Endothelial cell (in vitro differentiated cells): ENCODE data around the gene ATOX1. TPM values are rescaled to one million over a fixed set of nuclear protein-coding genes. Genes with fewer than 3 reads are reported as not detected.
A peak's percentile ranks its signal among the peaks of the same experiment; 100 is the strongest.

ENCODE experiments used
- DNase-seq: peaks from one replicate; pipeline ENCODE4 v3.0.0; 2021; ENCODE audit warnings: low spot score
- H3K27ac Mint-ChIP-seq: one replicate; pipeline ENCODE4 v1.8.0; 2021; ENCODE audit warnings: mixed read lengths, inconsistent platforms; ENCODE audit not compliant: unreplicated experiment
- H3K27me3 Mint-ChIP-seq: one replicate; pipeline ENCODE4 v1.8.0; 2021; ENCODE audit warnings: mild to moderate bottlenecking, moderate library complexity, mixed read lengths, inconsistent platforms; ENCODE audit not compliant: unreplicated experiment
- H3K36me3 Mint-ChIP-seq: one replicate; pipeline ENCODE4 v1.8.0; 2021; ENCODE audit warnings: mild to moderate bottlenecking, low read depth, mixed read lengths, inconsistent platforms; ENCODE audit not compliant: unreplicated experiment
- H3K4me1 Mint-ChIP-seq: one replicate; pipeline ENCODE4 v1.8.0; 2021; ENCODE audit warnings: mild to moderate bottlenecking, mixed read lengths, inconsistent platforms; ENCODE audit not compliant: unreplicated experiment
- H3K4me3 Mint-ChIP-seq: one replicate; pipeline ENCODE4 v1.8.0; 2021; ENCODE audit warnings: mild to moderate bottlenecking, mixed read lengths, inconsistent platforms; ENCODE audit not compliant: unreplicated experiment
- H3K9me3 Mint-ChIP-seq: one replicate; pipeline ENCODE4 v1.8.0; 2021; ENCODE audit warnings: mixed read lengths, inconsistent platforms; ENCODE audit not compliant: unreplicated experiment
- total RNA-seq: library from RNA; stranded (reverse); fragmentation: NEBNext Ultra II Directional; extraction: Animal tissue kit (Norgen Biotek cat#: 25700); gene quantifications from one replicate; pipeline ENCODE4 v1.2.1, GENCODE V29; 2021; ENCODE audit not compliant: unreplicated experiment
- TF ChIP-seq, protein P1 (sequence below): fragments of 200-600 bp; sonication (generic); IDR thresholded peaks from one replicate; pipeline ENCODE4 v1.5.0; 2021; ENCODE audit warnings: antibody characterized with exemption; ENCODE audit not compliant: unreplicated experiment

ATOX1 gene
- total RNA-seq, 1 donor from 2014 or later = 106 TPM

DNA sequence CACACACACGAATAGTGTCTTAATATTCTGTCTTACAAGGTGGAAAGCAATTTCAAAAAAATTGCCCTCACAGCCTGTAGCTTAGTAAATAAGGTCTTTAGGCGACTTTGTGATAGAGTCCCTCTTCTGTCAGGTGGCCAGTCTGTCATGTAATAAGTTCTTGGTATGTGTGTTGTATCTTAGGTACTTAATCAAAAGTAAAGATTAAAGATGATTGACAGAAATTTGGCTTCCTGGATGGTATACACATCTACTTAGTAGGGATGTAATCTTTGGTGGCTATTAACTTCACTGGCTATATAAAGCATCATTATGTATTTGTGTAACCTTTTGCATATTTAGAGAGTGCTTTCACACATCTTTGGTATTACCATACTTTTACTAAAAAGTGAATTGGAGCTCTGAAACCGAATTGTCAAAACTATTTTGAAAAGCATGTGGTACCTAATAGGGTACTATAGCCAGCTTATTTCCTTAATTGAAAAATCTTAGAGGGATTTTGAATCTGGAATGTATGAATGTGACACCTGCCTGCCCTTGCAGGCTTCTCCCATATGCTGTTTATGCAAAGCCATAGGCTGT lies 16.7 kb upstream of the ATOX1 start:
- Mint-ChIP-seq H3K4me1 (peaks cover 41% of the 10 kb centered on the region), H3K36me3 (peaks cover 14% of the 10 kb centered on the region), H3K27ac (no peak overlapping the region), H3K4me3 (no peak overlapping the region), H3K27me3 (peaks cover 9% of the 10 kb centered on the region), H3K9me3 (no peaks in the 10 kb centered on the region)
- DNase-seq = no peak
- TF ChIP-seq, protein P1, sequence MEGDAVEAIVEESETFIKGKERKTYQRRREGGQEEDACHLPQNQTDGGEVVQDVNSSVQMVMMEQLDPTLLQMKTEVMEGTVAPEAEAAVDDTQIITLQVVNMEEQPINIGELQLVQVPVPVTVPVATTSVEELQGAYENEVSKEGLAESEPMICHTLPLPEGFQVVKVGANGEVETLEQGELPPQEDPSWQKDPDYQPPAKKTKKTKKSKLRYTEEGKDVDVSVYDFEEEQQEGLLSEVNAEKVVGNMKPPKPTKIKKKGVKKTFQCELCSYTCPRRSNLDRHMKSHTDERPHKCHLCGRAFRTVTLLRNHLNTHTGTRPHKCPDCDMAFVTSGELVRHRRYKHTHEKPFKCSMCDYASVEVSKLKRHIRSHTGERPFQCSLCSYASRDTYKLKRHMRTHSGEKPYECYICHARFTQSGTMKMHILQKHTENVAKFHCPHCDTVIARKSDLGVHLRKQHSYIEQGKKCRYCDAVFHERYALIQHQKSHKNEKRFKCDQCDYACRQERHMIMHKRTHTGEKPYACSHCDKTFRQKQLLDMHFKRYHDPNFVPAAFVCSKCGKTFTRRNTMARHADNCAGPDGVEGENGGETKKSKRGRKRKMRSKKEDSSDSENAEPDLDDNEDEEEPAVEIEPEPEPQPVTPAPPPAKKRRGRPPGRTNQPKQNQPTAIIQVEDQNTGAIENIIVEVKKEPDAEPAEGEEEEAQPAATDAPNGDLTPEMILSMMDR = no peak

DNA sequence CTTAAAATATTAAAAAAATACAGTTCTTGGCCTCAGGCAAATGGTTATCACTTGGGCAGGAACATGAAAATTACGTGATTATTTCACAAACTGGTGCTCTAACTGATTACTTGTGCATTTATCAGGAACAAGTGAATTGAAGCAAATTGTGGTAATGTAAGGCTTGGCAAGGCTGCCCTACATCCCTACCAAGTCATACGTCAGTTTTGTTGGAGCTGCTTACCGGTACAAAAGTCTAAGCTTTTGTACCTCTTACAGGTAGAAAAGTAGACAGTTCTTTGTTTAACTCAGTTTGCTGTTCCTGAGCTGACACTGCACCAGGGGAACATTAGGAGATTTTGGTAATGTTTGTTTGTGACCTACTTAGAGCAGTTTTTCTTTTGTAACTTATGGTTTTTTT lies 15.5 kb upstream of the ATOX1 start:
- DNase-seq = no peak
- peaks cover 9% of the 10 kb centered on the region for H3K27me3 Mint-ChIP-seq
- H3K4me3 Mint-ChIP-seq = peak overlapping the region; percentile 75
- no peak overlapping the region for H3K27ac Mint-ChIP-seq
- TF ChIP-seq, protein P1 = no peak
- H3K4me1 Mint-ChIP-seq = peaks cover 35% of the 10 kb centered on the region
- H3K9me3 Mint-ChIP-seq = no peaks in the 10 kb centered on the region
- peaks cover 14% of the 10 kb centered on the region for H3K36me3 Mint-ChIP-seq

DNA sequence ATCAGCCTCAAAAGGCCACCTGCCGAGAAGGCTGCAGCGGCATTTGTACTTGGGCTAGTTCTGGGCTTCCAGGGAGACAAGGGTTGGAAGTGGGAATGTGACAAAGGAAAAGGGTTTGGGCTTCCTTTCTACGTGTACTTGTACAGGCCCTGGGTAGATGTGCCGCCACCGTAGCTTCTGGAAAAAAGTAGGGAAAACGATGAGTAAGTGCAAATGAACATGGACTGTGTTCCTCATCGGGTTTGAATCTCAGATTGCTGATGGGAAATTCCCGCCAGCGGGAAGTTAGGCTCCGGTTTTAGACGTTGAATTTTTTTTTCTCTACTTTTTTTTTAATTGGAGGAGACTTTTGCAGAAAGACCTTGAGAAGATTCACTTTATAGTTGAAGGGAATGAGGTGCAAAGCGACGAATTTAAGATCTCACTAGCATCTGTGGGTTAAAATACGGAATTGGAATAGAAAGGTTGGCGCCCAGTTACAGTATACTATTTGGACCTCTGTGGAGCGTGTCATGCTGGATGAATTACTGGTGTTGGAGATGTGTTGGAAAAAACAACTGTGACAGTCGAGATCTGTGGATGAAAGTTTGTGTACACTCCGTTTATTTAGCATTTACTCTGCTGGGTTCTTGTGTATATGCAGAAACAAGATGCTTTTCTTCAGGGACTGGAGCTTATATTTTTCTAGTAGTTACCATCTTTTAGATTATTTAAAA lies 14.6 kb upstream of the ATOX1 start:
- Mint-ChIP-seq H3K27ac (peak overlapping the region; percentile 72), H3K9me3 (no peaks in the 10 kb centered on the region), H3K27me3 (peaks cover 9% of the 10 kb centered on the region), H3K4me1 (peaks cover 34% of the 10 kb centered on the region), H3K36me3 (peaks cover 13% of the 10 kb centered on the region), H3K4me3 (peak overlapping the region; percentile 93)
- peak; percentile 12 for DNase-seq
- TF ChIP-seq, protein P1 = no peak

DNA sequence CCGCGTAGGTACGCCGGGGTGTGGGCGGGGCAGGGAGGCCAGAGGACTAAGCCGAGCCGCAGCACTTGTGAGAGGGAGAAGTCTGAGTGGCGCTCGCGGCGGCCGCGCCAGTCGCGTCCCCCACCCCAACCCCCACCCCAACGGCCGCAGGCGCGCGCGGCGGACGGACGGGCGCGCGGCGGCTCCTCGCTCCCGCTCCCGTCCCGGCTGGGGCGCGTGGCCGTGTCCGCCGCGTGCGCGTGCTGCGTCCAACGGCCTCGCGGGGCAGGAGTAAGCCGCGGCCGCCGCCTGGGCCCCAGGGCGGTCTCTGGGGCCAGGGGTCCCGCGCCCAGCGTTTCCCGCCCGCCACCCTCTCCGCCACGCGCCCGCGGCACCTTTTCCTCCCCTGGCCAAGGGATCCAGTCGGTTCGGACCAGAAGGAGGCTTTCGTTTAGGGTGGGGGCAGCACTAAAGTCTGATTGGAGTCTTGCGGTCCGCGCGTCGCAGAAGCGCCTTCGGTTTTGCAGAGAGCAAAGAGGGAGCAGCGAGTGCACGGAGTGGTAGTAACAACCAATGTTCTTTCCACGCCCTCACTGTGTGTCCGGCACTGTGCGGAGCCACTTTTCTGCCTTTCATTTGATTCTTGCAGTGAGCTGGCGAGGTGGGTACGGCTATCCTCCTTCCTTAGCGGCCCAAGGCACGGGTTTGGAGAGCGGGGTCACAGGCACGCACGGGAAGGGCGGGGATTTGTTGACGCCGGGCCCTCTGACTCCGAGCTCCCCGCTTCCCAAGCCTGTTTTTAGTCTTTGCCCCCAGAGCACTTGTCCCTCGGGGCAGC lies 13.8 kb upstream of the ATOX1 start:
- Mint-ChIP-seq H3K4me3 (peak overlapping the region; percentile 93), H3K27me3 (peaks cover 9% of the 10 kb centered on the region), H3K36me3 (peaks cover 7% of the 10 kb centered on the region), H3K4me1 (peaks cover 27% of the 10 kb centered on the region), H3K27ac (peak overlapping the region; percentile 72), H3K9me3 (no peaks in the 10 kb centered on the region)
- TF ChIP-seq, protein P1 = no peak
- DNase-seq = peak; percentile 29
